NCI-H2171 treated with DMSO at 0.1 percent for 48 hours (cell line): ENCODE measurements around the gene CANT1.

Experiments used
- DNase-seq: peaks from one replicate; lab custom pipeline; 2025; lab: John Stamatoyannopoulos, UW

Gene CANT1

GRCh38 chr17:78995022-78995760 lies 14.4 kb downstream of the CANT1 start:
- DNase-seq: no peak

GRCh38 chr17:78993981-78994671 lies 15.4 kb downstream of the CANT1 start:
- no peak for DNase-seq

GRCh38 chr17:78993241-78993956 lies 16.2 kb downstream of the CANT1 start:
- DNase-seq: peak; percentile 45

GRCh38 chr17:78992542-78993212 lies 16.9 kb downstream of the CANT1 start:
- no peak for DNase-seq

GRCh38 chr17:78991906-78992532 lies 17.5 kb downstream of the CANT1 start:
- DNase-seq: no peak

- DNase-seq: no peak
Observed at GRCh38 chr17:78991017-78991738, 18.4 kb downstream of the CANT1 start.

- no peak for DNase-seq
Observed at GRCh38 chr17:78990349-78991016, 19.1 kb downstream of the CANT1 start.

- no peak for DNase-seq
Observed at GRCh38 chr17:78988152-78988551, 21.4 kb downstream of the CANT1 start.

- peak; percentile 53 for DNase-seq
Observed at GRCh38 chr17:78986649-78987328, 22.8 kb downstream of the CANT1 start.

GRCh38 chr17:78986048-78986648 lies 23.4 kb downstream of the CANT1 start:
- DNase-seq: no peak

GRCh38 chr17:78985395-78985794 lies 24.2 kb downstream of the CANT1 start:
- DNase-seq: no peak

- DNase-seq: no peak
Observed at GRCh38 chr17:78981010-78981888, 28.3 kb downstream of the CANT1 start.

- no peak for DNase-seq
Observed at GRCh38 chr17:78980624-78980972, 29.0 kb downstream of the CANT1 start.

GRCh38 chr17:78979780-78980623 lies 29.6 kb downstream of the CANT1 start, which contains the start of gene LGALS3BP:
TSS of gene LGALS3BP (minus strand) at chr17:78979923. CDS start at chr17:78977191, 2,732 bp downstream.
- peak; percentile 83 for DNase-seq

GRCh38 chr17:78977997-78978973 lies 31.3 kb downstream of the CANT1 start:
- no peak for DNase-seq

- no peak for DNase-seq
Observed at GRCh38 chr17:78977681-78977943, 32.0 kb downstream of the CANT1 start.
